CD8-positive, alpha-beta memory T cell (primary cell): Measurements from ENCODE around the gene SLC26A3. TPM values are rescaled to one million over a fixed set of nuclear protein-coding genes. Genes with fewer than 3 reads are reported as not detected.

Source experiments
- CTCF ChIA-PET: fragments of 350-600 bp; sonication (Branson Sonifier 250); formaldehyde crosslinking; loops from one replicate; lab custom pipeline; 2021; ENCODE audit warnings: antibody characterized with exemption; lab: Charles Lee
- POLR2A ChIA-PET: fragments of 350-600 bp; sonication (Branson Sonifier 250); formaldehyde crosslinking; loops from one replicate; lab custom pipeline; 2021; ENCODE audit warnings: antibody characterized with exemption; lab: Charles Lee
- DNase-seq, 5 donors: peaks; one replicate each; pipeline versions ENCODE4 v3.0.0 to v3.0.0-alpha.2; 2020 to 2022; ENCODE audit warnings: mixed read lengths in 1 of 5
- H3K27ac ChIP-seq: one replicate; pipeline ENCODE4 v1.7.0; 2013; ENCODE audit warnings: low read depth, mild to moderate bottlenecking, low read length, moderate library complexity
- H3K27me3 ChIP-seq: 2 replicates; pipeline ENCODE4 v1.7.0; 2013; ENCODE audit warnings: low read length, mild to moderate bottlenecking; ENCODE audit not compliant: insufficient read depth, poor library complexity, severe bottlenecking
- H3K36me3 ChIP-seq: 2 replicates; pipeline ENCODE4 v1.7.0; 2013; ENCODE audit warnings: mild to moderate bottlenecking, low read length, moderate library complexity; ENCODE audit not compliant: insufficient read depth
- H3K4me1 ChIP-seq: 2 replicates; pipeline ENCODE4 v1.7.0; 2013; ENCODE audit warnings: mild to moderate bottlenecking, low read length, moderate library complexity; ENCODE audit not compliant: insufficient read depth
- H3K4me3 ChIP-seq: 2 replicates; pipeline ENCODE4 v1.7.0; 2013; ENCODE audit warnings: mild to moderate bottlenecking, low read length
- H3K9me3 ChIP-seq: 2 replicates; pipeline ENCODE4 v1.7.0; 2013; ENCODE audit warnings: mild to moderate bottlenecking, low read length
- H3K27ac Mint-ChIP-seq, 8 donors: one replicate each; pipeline ENCODE4 v1.8.0; 2020 to 2021; ENCODE audit warnings: mixed read lengths in 8 of 8, mild to moderate bottlenecking in 6 of 8, inconsistent platforms in 3 of 8, moderate library complexity in 3 of 8
- H3K27me3 Mint-ChIP-seq, 2 donors: one replicate each; pipeline ENCODE4 v1.8.0; 2020 to 2021; ENCODE audit warnings: mixed read lengths in 2 of 2, mild to moderate bottlenecking in 1 of 2, moderate library complexity in 1 of 2
- H3K36me3 Mint-ChIP-seq, 3 donors: one replicate each; pipeline ENCODE4 v1.8.0; 2020 to 2021; ENCODE audit warnings: mixed read lengths in 3 of 3, inconsistent platforms in 1 of 3, mild to moderate bottlenecking in 1 of 3
- H3K4me1 Mint-ChIP-seq, 3 donors: one replicate each; pipeline ENCODE4 v1.8.0; 2020 to 2021; ENCODE audit warnings: mixed read lengths in 3 of 3, inconsistent platforms in 1 of 3, mild to moderate bottlenecking in 1 of 3
- H3K4me3 Mint-ChIP-seq, 7 donors: one replicate each; pipeline ENCODE4 v1.8.0; 2020 to 2021; ENCODE audit warnings: mixed read lengths in 7 of 7, mild to moderate bottlenecking in 6 of 7, moderate library complexity in 4 of 7, inconsistent platforms in 2 of 7
- H3K9me3 Mint-ChIP-seq, 5 donors: one replicate each; pipeline ENCODE4 v1.8.0; 2020 to 2022; ENCODE audit warnings: mixed read lengths in 5 of 5, mild to moderate bottlenecking in 3 of 5, moderate library complexity in 2 of 5, inconsistent platforms in 1 of 5
- polyA plus RNA-seq: library from polyadenylated mRNA; unstranded; fragments of 300-500 nt; fragmentation: Illumina TruSeq; gene quantifications from one replicate; pipeline ENCODE4 v1.2.3, GENCODE V29; 2021
- total RNA-seq, 2 experiments: library from RNA; stranded (reverse); gene quantifications; one replicate each; pipeline ENCODE4 v1.2.3, GENCODE V29; 2021

The SLC26A3 gene
- total and polyA plus RNA-seq, 3 experiments from 2014 or later: not detected

GRCh38 chr7:107813524-107813923 lies 10.5 kb upstream of the SLC26A3 start:
- Mint-ChIP-seq H3K4me1 (peaks cover 0 to 3% (median 2%) of the 10 kb centered on the region in 3 donors), H3K9me3 (no peaks in the 10 kb centered on the region), H3K36me3 (peaks cover 0 to 4% (median 0%) of the 10 kb centered on the region in 3 donors), H3K4me3 (no peak overlapping the region), H3K27me3 (no peaks in the 10 kb centered on the region), H3K27ac (no peak overlapping the region)
- H3K9me3 ChIP-seq: no peaks in the 10 kb centered on the region
- no peak for DNase-seq
- H3K27me3 ChIP-seq: no peaks in the 10 kb centered on the region
- H3K36me3 ChIP-seq: no peaks in the 10 kb centered on the region
- no peaks in the 10 kb centered on the region for H3K4me1 ChIP-seq
- CTCF ChIA-PET: no interaction called here
- POLR2A ChIA-PET: no interaction called here
- no peak overlapping the region for H3K27ac ChIP-seq
- no peak overlapping the region for H3K4me3 ChIP-seq

GRCh38 chr7:107811934-107812333 lies 8.9 kb upstream of the SLC26A3 start:
- Histone ChIP-seq H3K9me3 (no peaks in the 10 kb centered on the region), H3K27me3 (no peaks in the 10 kb centered on the region), H3K4me1 (no peaks in the 10 kb centered on the region), H3K27ac (no peak overlapping the region), H3K36me3 (no peaks in the 10 kb centered on the region), H3K4me3 (no peak overlapping the region)
- no peak for DNase-seq
- peaks cover 0 to 3% (median 2%) of the 10 kb centered on the region in 3 donors for H3K4me1 Mint-ChIP-seq
- H3K4me3 Mint-ChIP-seq: no peak overlapping the region
- peaks cover 0 to 4% (median 0%) of the 10 kb centered on the region in 3 donors for H3K36me3 Mint-ChIP-seq
- no peaks in the 10 kb centered on the region for H3K27me3 Mint-ChIP-seq
- ChIA-PET CTCF (no interaction called here), POLR2A (interaction anchor here (0.6 kb wide), 1 partner anchor 68 kb away, joined by 3 read pairs; no protein-coding TSS in a partner anchor)
- H3K27ac Mint-ChIP-seq: no peak overlapping the region
- H3K9me3 Mint-ChIP-seq: no peaks in the 10 kb centered on the region

GRCh38 chr7:107810626-107811025 lies 7.6 kb upstream of the SLC26A3 start:
- Histone ChIP-seq H3K27me3 (no peaks in the 10 kb centered on the region), H3K9me3 (no peaks in the 10 kb centered on the region), H3K4me1 (no peaks in the 10 kb centered on the region), H3K36me3 (no peaks in the 10 kb centered on the region), H3K4me3 (no peak overlapping the region), H3K27ac (no peak overlapping the region)
- no peak for DNase-seq
- ChIA-PET POLR2A (no interaction called here), CTCF (no interaction called here)
- peaks cover 0 to 4% (median 0%) of the 10 kb centered on the region in 3 donors for H3K36me3 Mint-ChIP-seq
- H3K27ac Mint-ChIP-seq: peak overlapping the region in 2 of 8 donors; percentile 46 to 76
- H3K9me3 Mint-ChIP-seq: no peaks in the 10 kb centered on the region
- H3K4me1 Mint-ChIP-seq: no peaks in the 10 kb centered on the region
- H3K27me3 Mint-ChIP-seq: no peaks in the 10 kb centered on the region
- no peak overlapping the region for H3K4me3 Mint-ChIP-seq

- Histone ChIP-seq H3K27me3 (no peaks in the 10 kb centered on the region), H3K27ac (no peak overlapping the region), H3K9me3 (no peaks in the 10 kb centered on the region), H3K36me3 (no peaks in the 10 kb centered on the region), H3K4me1 (no peaks in the 10 kb centered on the region), H3K4me3 (no peak overlapping the region)
- Mint-ChIP-seq H3K36me3 (peaks cover 0 to 8% (median 2%) of the 10 kb centered on the region in 3 donors), H3K27ac (no peak overlapping the region), H3K27me3 (peaks cover 0 to 4% of the 10 kb centered on the region in 2 donors), H3K9me3 (no peaks in the 10 kb centered on the region), H3K4me3 (no peak overlapping the region), H3K4me1 (no peaks in the 10 kb centered on the region)
- CTCF ChIA-PET: interaction anchor here (1.0 kb wide), 1 partner anchor 48 kb away, joined by 3 read pairs; no protein-coding TSS in a partner anchor
- POLR2A ChIA-PET: no interaction called here
- no peak for DNase-seq
Measured at GRCh38 chr7:107809179-107809578, 6.2 kb upstream of the SLC26A3 start.

GRCh38 chr7:107799647-107800264 lies 3.3 kb downstream of the SLC26A3 start:
- H3K27ac ChIP-seq: no peak overlapping the region
- CTCF ChIA-PET: no interaction called here

GRCh38 chr7:107792364-107792763 lies 10.7 kb downstream of the SLC26A3 start:
- no peaks in the 10 kb centered on the region for H3K9me3 ChIP-seq
- H3K27me3 ChIP-seq: no peaks in the 10 kb centered on the region
- Mint-ChIP-seq H3K4me1 (peaks cover 2 to 11% (median 4%) of the 10 kb centered on the region in 3 donors), H3K27ac (peak overlapping the region in 1 of 8 donors; percentile 51), H3K36me3 (no peaks in the 10 kb centered on the region), H3K4me3 (no peak overlapping the region), H3K27me3 (peaks cover 6 to 23% of the 10 kb centered on the region in 2 donors), H3K9me3 (no peaks in the 10 kb centered on the region)
- ChIA-PET CTCF (no interaction called here), POLR2A (no interaction called here)
- no peaks in the 10 kb centered on the region for H3K36me3 ChIP-seq
- H3K27ac ChIP-seq: no peak overlapping the region
- no peak for DNase-seq
- H3K4me1 ChIP-seq: no peaks in the 10 kb centered on the region
- no peak overlapping the region for H3K4me3 ChIP-seq

More at GRCh38 chr7:107799647-107800264, 3.3 kb downstream of the SLC26A3 start:
- POLR2A ChIA-PET: no interaction called here
- no peak overlapping the region for H3K27ac Mint-ChIP-seq
- no peaks in the 10 kb centered on the region for H3K9me3 ChIP-seq
- peaks cover 4 to 8% of the 10 kb centered on the region in 2 donors for H3K27me3 Mint-ChIP-seq
- H3K4me3 ChIP-seq: no peak overlapping the region
- no peaks in the 10 kb centered on the region for H3K36me3 ChIP-seq
- peaks cover 0 to 7% (median 4%) of the 10 kb centered on the region in 3 donors for H3K36me3 Mint-ChIP-seq
- no peaks in the 10 kb centered on the region for H3K4me1 ChIP-seq
- no peaks in the 10 kb centered on the region for H3K27me3 ChIP-seq
- no peaks in the 10 kb centered on the region for H3K4me1 Mint-ChIP-seq
- H3K9me3 Mint-ChIP-seq: no peaks in the 10 kb centered on the region
- DNase-seq: no peak
- no peak overlapping the region for H3K4me3 Mint-ChIP-seq

GRCh38 chr7:107789647-107790046 lies 13.4 kb downstream of the SLC26A3 start:
- H3K4me1 Mint-ChIP-seq: peaks cover 7 to 37% (median 24%) of the 10 kb centered on the region in 3 donors
- no peak overlapping the region for H3K27ac Mint-ChIP-seq
- Histone ChIP-seq H3K4me3 (no peak overlapping the region), H3K27me3 (no peaks in the 10 kb centered on the region), H3K9me3 (no peaks in the 10 kb centered on the region), H3K36me3 (no peaks in the 10 kb centered on the region), H3K4me1 (peaks cover 4% of the 10 kb centered on the region), H3K27ac (no peak overlapping the region)
- no peaks in the 10 kb centered on the region for H3K9me3 Mint-ChIP-seq
- no peak overlapping the region for H3K4me3 Mint-ChIP-seq
- POLR2A ChIA-PET: no interaction called here
- CTCF ChIA-PET: no interaction called here
- peaks cover 6 to 31% of the 10 kb centered on the region in 2 donors for H3K27me3 Mint-ChIP-seq
- H3K36me3 Mint-ChIP-seq: no peaks in the 10 kb centered on the region
- no peak for DNase-seq

- Histone ChIP-seq H3K4me3 (no peak overlapping the region), H3K36me3 (no peaks in the 10 kb centered on the region), H3K9me3 (no peaks in the 10 kb centered on the region), H3K27ac (no peak overlapping the region), H3K27me3 (no peaks in the 10 kb centered on the region), H3K4me1 (peaks cover 4% of the 10 kb centered on the region)
- Mint-ChIP-seq H3K36me3 (no peaks in the 10 kb centered on the region), H3K27ac (no peak overlapping the region), H3K27me3 (peaks cover 6 to 28% of the 10 kb centered on the region in 2 donors), H3K9me3 (no peaks in the 10 kb centered on the region), H3K4me1 (peaks cover 7 to 37% (median 24%) of the 10 kb centered on the region in 3 donors), H3K4me3 (no peak overlapping the region)
- POLR2A ChIA-PET: no interaction called here
- no peak for DNase-seq
- CTCF ChIA-PET: interaction anchor here (0.8 kb wide), 1 partner anchor 50 kb away, joined by 3 read pairs; no protein-coding TSS in a partner anchor
Measured at GRCh38 chr7:107788662-107789061, 14.4 kb downstream of the SLC26A3 start.
